ENCODE measurements around the gene RBM19.

Gene RBM19

GRCh38 chr12:113955109-113955970 is 10.8 kb downstream of the RBM19 start:
- no peak for DNase-seq (ENCODE audit: low read depth in 2 of 2)

GRCh38 chr12:113954547-113954946 is 11.6 kb downstream of the RBM19 start:
- no peak for DNase-seq (ENCODE audit: low read depth in 2 of 2)

GRCh38 chr12:113950873-113951272 is 15.3 kb downstream of the RBM19 start:
- DNase-seq (ENCODE audit: low read depth in 2 of 2) = no peak

GRCh38 chr12:113949321-113950305 is 16.5 kb downstream of the RBM19 start:
- no peak for DNase-seq (ENCODE audit: low read depth in 2 of 2)

GRCh38 chr12:113948151-113948914 is 17.8 kb downstream of the RBM19 start:
- no peak for DNase-seq (ENCODE audit: low read depth in 2 of 2)

GRCh38 chr12:113946175-113946574 is 19.9 kb downstream of the RBM19 start:
- no peak for DNase-seq (ENCODE audit: low read depth in 2 of 2)

- no peak for DNase-seq (ENCODE audit: low read depth in 2 of 2)
Measured at GRCh38 chr12:113945174-113946173, 20.7 kb downstream of the RBM19 start.

GRCh38 chr12:113942209-113942608 is 23.9 kb downstream of the RBM19 start:
- DNase-seq (ENCODE audit: low read depth in 2 of 2) = no peak

- DNase-seq (ENCODE audit: low read depth in 2 of 2) = no peak
Measured at GRCh38 chr12:113941208-113941486, 25.0 kb downstream of the RBM19 start.

- DNase-seq (ENCODE audit: low read depth in 2 of 2) = no peak
Measured at GRCh38 chr12:113940357-113941207, 25.5 kb downstream of the RBM19 start.

GRCh38 chr12:113939867-113940266 is 26.3 kb downstream of the RBM19 start:
- no peak for DNase-seq (ENCODE audit: low read depth in 2 of 2)

GRCh38 chr12:113938471-113938870 is 27.7 kb downstream of the RBM19 start:
- no peak for DNase-seq (ENCODE audit: low read depth in 2 of 2)

- no peak for DNase-seq (ENCODE audit: low read depth in 2 of 2)
Measured at GRCh38 chr12:113936460-113936859, 29.7 kb downstream of the RBM19 start.

- no peak for DNase-seq (ENCODE audit: low read depth in 2 of 2)
Measured at GRCh38 chr12:113935459-113935858, 30.7 kb downstream of the RBM19 start.

- no peak for DNase-seq (ENCODE audit: low read depth in 2 of 2)
Measured at GRCh38 chr12:113934946-113935345, 31.2 kb downstream of the RBM19 start.

GRCh38 chr12:113934060-113934814 is 31.9 kb downstream of the RBM19 start:
- no peak for DNase-seq (ENCODE audit: low read depth in 2 of 2)

- DNase-seq (ENCODE audit: low read depth in 2 of 2) = no peak
Measured at GRCh38 chr12:113933201-113933786, 32.8 kb downstream of the RBM19 start.

- no peak for DNase-seq (ENCODE audit: low read depth in 2 of 2)
Measured at GRCh38 chr12:113932381-113933196, 33.5 kb downstream of the RBM19 start.

All from stimulated activated CD4-positive, alpha-beta T cell treated with anti-CD3 and anti-CD28 coated beads, Interleukin-15, amount 100 ng/mL, for 48 hours (primary cell).